Measurements from ENCODE around the gene TRAP1.
A peak's percentile ranks its signal among the peaks of the same experiment; 100 is the strongest.

TRAP1 gene

DNA sequence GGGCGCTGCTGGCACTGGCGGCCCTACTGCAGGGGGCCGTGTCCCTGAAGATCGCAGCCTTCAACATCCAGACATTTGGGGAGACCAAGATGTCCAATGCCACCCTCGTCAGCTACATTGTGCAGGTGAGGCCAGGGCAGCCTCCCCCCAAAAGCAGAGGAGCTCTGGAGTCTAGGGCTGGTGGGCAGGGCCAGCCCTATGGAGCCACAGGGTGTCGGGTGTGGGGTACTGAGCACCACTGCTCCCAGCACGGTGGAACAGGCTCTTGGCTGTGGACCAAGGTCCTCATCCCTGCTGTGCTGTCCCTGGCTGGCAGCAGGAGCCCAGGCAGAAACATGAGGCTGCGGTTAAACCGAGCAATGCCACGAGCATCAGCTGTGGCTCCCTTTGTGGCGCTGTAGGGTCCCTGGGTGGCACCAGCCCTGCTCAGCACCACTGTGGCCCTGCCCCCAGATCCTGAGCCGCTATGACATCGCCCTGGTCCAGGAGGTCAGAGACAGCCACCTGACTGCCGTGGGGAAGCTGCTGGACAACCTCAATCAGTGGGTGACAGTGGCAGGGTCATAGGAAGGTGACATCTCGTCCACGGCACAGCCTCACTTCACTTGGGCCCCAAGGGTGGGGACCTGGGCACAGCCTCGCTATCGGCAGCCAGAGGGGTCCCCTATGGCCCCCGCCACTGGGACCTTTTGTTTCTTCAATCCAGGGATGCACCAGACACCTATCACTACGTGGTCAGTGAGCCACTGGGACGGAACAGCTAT is 61.7 kb downstream of the TRAP1 start:
- no peak for DNase-seq (ENCODE audit: low read depth in 1 of 2, low spot score in 1 of 2)
- in situ Hi-C loops (cut with HindIII; ENCODE audit: low pct_unique_long_range_greater_than_20kb, low sequenced_read_pairs), result no loop called here
- no peak for TF ChIP-seq JUND (IDR thresholded peaks at IDR 0.05; ENCODE audit: low read depth)

DNA sequence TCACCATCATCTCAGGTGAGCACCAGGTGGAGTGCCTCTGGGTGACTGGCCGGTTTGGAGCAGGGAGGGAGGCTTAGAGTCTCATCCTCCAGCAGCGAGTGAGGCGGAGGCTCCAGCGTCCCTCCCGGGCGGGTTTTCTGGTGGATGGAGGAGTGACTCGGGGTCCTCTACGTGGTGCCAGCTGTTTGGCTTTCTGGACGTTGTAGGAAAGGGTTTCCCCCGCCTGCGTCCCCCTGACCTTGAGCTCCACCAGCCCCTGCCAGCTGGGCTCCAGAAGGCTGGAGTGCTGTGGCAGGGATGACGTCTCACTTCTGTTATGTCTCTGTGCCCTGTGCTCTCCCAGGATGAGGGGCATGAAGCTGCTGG is 62.3 kb downstream of the TRAP1 start:
- in situ Hi-C loops (cut with HindIII; ENCODE audit: low pct_unique_long_range_greater_than_20kb, low sequenced_read_pairs), result no loop called here
- no peak for DNase-seq (ENCODE audit: low read depth in 1 of 2, low spot score in 1 of 2)
- TF ChIP-seq JUND (IDR thresholded peaks at IDR 0.05; ENCODE audit: low read depth), result no peak

DNA sequence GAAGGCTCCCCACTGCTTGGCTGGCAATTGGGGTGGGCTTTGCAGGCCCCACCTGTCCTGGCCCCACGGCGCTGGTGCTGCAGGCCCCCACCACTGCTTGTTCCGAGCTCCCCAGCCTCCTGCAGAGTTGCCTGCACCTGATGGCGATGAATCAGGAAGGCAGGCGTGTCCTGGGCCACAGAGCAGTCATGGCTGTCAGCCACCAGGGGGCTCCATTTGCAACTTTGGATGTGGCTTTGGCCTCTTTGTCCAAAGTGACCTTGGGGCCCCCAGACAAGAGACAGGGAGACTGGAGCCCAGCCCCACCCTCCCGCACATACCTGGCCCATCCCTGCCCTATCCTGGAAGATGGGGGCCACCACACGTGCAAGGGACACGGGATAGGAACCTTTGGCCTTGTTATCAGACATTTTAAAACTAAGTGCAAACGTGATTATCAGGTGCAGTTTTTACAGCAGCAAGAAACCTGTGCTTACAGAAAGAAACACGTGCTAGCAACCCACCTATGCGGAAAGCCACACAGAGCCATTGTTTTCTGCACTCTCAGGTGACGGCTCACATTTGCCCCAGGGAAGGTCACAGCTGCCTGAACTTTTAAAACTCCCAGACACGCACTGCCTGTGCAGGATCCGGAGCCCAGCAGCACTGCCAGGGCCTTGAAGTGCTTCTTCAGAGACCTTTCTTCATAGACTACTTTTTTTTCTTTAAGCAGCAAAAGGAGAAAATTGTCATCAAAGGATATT is 62.9 kb downstream of the TRAP1 start, which contains the start of gene DNASE1:
Gene DNASE1 (plus strand): TSS at position 443 of the 743 bp plus-strand sequence. CDS start 683 bp downstream, outside the sequence.
- TF ChIP-seq JUND (IDR thresholded peaks at IDR 0.05; ENCODE audit: low read depth), result no peak
- peak in 1 of 2 experiments; percentile 74 for DNase-seq (ENCODE audit: low read depth in 1 of 2, low spot score in 1 of 2)
- in situ Hi-C loops (cut with HindIII; ENCODE audit: low pct_unique_long_range_greater_than_20kb, low sequenced_read_pairs), result no loop called here

DNA sequence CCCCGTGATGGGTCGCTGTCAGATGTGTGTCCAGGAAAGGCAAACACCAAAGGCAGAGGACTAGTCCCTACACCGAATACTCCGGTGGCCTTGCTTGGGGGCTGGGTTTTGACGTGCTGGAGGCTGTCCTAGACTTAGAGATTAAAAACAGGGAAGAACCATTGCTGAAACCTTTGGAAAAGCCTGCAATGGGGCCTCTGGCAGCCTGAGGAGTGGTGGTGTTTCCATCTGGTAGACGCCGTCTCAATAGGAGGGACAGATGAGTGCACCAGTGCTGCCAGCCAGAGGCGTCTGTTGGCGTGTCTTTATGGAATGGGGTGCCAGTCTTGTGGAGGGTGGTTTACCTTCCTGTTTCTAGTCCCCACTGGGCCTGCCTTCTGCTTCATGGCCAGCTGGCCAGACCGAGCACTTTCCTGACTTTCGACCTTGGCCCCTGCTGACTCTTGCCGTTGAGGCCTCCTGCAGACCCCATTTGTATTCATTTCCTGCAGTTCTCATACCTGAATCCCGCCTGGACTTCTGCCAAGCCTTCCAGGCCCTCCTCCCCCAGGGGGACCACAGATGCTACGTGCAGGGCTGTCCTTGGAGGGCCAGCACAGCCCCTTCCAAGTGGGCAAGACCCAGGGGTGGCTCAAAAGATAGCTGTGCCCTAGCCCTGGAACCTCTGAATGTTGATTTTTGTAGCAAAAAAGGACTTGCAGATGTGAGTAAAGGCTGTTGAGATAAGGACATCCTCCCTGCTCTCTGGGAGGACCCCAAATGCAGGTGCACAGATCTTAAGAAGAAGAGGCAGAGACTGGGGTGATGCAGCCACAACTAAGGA is 64.7 kb downstream of the TRAP1 start:
- no peak for DNase-seq (ENCODE audit: low read depth in 1 of 2, low spot score in 1 of 2)
- in situ Hi-C loops (cut with HindIII; ENCODE audit: low pct_unique_long_range_greater_than_20kb, low sequenced_read_pairs), result no loop called here
- no peak for TF ChIP-seq JUND (IDR thresholded peaks at IDR 0.05; ENCODE audit: low read depth)

DNA sequence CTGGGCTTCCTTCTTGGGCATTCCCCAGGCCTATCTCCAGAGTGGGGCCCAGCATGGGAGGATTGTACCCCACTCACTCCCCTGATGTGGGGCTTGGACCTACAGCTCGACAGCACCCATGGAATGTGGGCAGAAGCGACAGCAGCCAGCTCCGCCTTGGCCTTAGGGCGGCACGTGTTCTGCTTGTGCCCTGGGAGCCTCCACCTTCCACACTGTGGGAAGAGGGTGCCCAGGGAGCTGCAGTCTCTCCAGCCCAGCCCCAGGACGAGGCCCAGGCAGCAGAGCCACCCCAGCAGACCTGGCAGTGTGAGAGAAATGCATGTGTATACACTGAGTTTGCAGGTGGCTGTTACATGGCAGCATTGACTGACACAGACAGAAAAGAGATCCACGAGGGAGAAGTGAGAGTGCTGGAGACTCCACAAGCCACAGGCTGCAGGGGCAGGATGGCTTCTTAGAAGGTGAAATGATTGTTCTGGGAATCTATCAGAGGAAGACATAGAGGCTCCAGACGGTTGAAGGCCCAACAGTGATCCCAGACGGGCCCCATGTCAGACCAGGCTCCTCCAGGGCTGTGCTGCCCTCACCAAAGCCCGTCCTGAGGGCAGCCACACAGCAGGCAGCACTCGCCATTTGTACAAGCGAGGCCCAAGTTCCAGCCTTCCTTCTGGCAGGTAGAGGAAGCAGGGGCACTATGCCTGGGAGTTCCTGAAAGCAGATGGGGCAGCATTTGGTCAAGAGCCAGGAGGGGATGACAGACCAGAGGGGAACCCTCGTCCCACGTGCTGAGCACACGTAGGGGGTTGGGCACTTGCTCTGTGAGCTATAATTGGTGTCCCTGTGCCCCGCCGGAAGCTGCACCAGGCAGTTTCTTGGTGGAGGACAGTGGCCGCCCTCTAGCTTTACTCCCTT is 65.6 kb downstream of the TRAP1 start:
- no peak for DNase-seq (ENCODE audit: low read depth in 1 of 2, low spot score in 1 of 2)
- in situ Hi-C loops (cut with HindIII; ENCODE audit: low pct_unique_long_range_greater_than_20kb, low sequenced_read_pairs), result no loop called here
- TF ChIP-seq JUND (IDR thresholded peaks at IDR 0.05; ENCODE audit: low read depth), result no peak

DNA sequence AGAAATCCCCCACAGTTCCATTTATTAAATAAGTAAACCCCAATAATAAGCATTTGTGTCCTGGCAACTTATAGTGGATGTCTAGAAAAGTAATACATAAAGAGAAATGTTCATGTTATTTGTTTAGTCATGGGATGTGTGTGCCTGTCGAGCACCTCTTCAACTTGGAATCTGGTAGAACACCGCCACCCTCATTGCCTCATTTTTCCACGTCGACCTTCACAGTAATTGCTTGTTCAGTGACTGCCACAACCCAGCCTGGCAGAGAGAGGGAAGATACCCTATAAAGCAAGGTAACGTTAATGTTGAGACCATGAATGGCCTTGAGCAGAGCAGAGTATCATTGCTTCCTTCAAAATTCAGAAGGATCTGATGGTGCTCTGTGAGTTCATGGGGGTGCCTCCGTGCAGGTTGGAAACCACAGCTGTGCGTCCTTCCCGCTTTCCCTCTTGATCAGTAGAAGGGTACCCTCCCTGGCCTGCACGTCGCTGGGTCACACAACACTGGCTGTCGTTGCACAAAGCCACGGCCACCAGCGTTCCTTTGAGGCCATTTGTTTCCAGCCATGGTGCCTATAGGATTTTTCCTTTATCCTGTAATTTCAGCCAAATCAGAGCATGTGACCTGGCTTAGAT is 66.6 kb downstream of the TRAP1 start:
- DNase-seq (ENCODE audit: low read depth in 1 of 2, low spot score in 1 of 2), result no peak
- TF ChIP-seq JUND (IDR thresholded peaks at IDR 0.05; ENCODE audit: low read depth), result no peak
- in situ Hi-C loops (cut with HindIII; ENCODE audit: low pct_unique_long_range_greater_than_20kb, low sequenced_read_pairs), result no loop called here

DNA sequence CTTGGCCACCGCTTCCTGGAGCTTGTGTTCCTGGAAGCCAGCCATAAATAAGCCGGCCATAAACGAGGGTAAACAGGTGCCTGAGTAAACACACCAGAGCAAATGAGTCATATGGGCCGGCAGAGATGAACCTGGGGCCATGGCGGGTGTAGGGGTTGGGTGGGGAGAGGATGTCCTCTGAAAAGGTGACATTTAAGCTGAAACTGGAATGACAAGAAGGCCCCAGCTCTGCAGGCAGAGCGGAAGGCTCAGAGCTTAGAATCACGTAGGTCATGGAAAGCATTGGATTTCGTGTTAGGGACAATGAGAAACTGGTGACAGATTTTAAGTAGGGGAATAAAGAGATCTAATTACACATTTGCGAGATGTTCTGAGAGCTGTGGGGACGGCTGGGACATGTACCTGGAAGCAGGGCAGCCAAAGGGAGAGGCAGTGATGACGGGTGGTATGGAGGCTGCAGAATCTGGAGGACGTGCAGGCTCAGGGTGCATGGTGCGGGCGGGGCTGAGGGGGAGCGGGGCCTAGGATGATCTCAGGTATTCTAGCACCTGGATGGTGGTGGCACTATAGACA is 70.9 kb downstream of the TRAP1 start:
- in situ Hi-C loops (cut with HindIII; ENCODE audit: low pct_unique_long_range_greater_than_20kb, low sequenced_read_pairs), result no loop called here
- DNase-seq (ENCODE audit: low read depth in 1 of 2, low spot score in 1 of 2), result peak; percentile 79 to 80
- peak; percentile 71; the same call in 1 of the 2 replicates for TF ChIP-seq JUND (IDR thresholded peaks at IDR 0.05; ENCODE audit: low read depth)

DNA sequence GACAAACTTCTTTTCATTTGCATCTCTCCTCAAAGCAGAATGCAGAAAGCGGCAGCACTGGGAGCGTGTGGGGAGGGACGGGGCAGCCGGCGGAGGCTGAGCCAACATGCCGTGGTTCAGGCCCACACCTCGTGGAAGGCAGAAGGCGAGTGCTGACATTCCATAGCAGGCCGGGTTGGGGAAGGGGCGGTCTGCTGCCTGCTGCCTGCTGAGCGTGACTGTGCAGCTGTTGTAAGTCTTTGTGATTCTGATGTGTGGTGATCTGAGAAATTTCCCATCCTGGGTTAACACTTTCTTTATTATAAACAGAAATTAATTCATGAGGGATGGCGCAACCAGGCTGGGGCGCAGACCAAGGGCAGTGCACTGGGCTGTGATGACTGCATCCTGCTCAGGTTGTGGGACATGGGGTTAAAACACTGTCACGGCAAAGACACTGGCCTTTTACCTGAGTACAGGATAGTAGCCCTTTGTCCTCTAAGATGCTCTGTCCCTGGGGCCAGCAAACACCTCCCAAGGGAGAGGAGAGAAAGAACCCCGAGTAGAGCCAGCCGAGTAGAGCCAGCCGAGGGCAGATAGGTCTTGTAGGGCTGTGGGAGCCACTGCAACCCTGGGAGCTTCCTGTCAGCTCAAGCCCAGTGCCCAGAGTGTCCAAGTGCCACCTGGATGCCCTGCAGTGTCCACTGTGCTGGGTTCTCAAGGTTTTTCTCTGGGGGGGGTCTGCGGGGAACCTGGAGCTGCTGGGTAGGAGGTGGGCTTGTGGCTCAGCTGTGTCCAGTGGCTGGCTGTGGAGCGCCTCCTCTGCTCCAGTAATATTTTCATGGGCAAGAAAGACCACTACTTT is 71.6 kb downstream of the TRAP1 start:
- DNase-seq (ENCODE audit: low read depth in 1 of 2, low spot score in 1 of 2), result peak in 1 of 2 experiments; percentile 13
- in situ Hi-C loops (cut with HindIII; ENCODE audit: low pct_unique_long_range_greater_than_20kb, low sequenced_read_pairs), result no loop called here
- TF ChIP-seq JUND (IDR thresholded peaks at IDR 0.05; ENCODE audit: low read depth), result no peak

DNA sequence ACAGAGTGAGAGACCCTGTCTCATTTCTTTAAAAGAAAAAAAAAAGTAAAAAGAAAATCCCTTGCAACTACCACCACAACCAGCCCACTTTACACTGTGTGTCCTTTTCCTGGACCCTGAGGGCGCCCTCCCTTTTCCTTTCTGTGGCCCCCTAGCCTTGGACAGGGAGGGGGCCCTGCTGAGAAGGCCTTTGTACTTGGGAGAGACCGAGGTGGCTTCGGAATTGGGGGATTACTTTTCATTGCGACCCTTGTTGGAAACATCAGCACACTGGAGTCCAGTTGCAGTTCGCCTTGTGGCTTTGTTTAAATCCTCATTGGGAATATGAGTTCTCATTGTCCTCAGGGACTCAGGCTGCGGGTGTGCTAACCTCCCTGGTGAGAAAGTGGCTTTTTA is 72.2 kb downstream of the TRAP1 start:
- no peak for TF ChIP-seq JUND (IDR thresholded peaks at IDR 0.05; ENCODE audit: low read depth)
- no peak for DNase-seq (ENCODE audit: low read depth in 1 of 2, low spot score in 1 of 2)
- in situ Hi-C loops (cut with HindIII; ENCODE audit: low pct_unique_long_range_greater_than_20kb, low sequenced_read_pairs), result no loop called here

DNA sequence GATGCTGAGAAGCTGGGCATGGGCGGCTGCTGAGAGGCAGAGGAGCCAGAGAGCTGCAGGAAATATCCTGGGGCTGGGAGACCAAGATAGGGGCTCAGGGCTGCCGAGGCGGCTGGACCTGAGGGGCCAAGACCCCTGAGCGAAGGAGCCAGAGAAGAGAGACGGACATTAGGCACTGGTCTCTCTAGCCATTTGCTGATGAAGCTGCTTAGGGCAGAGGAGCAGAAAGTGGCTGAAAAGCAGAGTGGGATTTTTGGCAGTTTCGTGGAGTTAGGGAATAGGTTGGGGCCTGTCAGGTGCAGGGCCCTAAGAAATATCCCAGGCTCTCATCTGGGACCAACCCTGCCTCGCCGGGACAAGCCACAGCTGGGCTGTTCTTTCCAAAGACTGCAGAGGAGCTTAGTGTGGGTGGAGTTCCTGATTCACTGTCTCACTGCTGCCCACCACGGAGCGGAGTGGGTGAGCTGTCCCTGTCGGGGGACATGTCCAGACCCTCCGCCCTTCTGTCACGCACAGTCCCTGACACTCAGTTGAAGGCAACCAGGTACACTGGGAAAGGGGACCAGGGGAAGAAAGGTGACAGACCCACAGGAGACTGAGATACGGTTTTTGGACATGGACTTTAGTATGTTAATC is 74.1 kb downstream of the TRAP1 start:
- in situ Hi-C loops (cut with HindIII; ENCODE audit: low pct_unique_long_range_greater_than_20kb, low sequenced_read_pairs), result no loop called here
- no peak for TF ChIP-seq JUND (IDR thresholded peaks at IDR 0.05; ENCODE audit: low read depth)
- DNase-seq (ENCODE audit: low read depth in 1 of 2, low spot score in 1 of 2), result no peak
